C4-2B (cell line): ENCODE data around the gene NPHP4.

Experiments used
- ZFX ChIP-seq: fragments of 450-650 bp; IDR thresholded peaks from 2 replicates; pipeline ENCODE4 v1.6.1; 2017
- TF ChIP-seq, protein P1 (sequence below): fragments of 450-650 bp; conservative IDR thresholded peaks from 2 replicates; pipeline ENCODE4 v1.5.1; 2017; ENCODE audit warnings: mild to moderate bottlenecking

- TF ChIP-seq, protein P1, sequence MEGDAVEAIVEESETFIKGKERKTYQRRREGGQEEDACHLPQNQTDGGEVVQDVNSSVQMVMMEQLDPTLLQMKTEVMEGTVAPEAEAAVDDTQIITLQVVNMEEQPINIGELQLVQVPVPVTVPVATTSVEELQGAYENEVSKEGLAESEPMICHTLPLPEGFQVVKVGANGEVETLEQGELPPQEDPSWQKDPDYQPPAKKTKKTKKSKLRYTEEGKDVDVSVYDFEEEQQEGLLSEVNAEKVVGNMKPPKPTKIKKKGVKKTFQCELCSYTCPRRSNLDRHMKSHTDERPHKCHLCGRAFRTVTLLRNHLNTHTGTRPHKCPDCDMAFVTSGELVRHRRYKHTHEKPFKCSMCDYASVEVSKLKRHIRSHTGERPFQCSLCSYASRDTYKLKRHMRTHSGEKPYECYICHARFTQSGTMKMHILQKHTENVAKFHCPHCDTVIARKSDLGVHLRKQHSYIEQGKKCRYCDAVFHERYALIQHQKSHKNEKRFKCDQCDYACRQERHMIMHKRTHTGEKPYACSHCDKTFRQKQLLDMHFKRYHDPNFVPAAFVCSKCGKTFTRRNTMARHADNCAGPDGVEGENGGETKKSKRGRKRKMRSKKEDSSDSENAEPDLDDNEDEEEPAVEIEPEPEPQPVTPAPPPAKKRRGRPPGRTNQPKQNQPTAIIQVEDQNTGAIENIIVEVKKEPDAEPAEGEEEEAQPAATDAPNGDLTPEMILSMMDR, result no peak
- no peak for TF ChIP-seq ZFX
Measured at GRCh38 chr1:5873556-5873955, 118.7 kb downstream of the NPHP4 start.
